KG1 (cell line): ENCODE results near the gene CD80.

Source experiments
- DNase-seq: peaks from one replicate; lab custom pipeline; 2025; lab: John Stamatoyannopoulos, UW

CD80 gene

GRCh38 chr3:119547227-119547626, 12.2 kb downstream of the CD80 start:
- DNase-seq, result no peak

- no peak for DNase-seq
Observed at GRCh38 chr3:119543147-119543546, 16.3 kb downstream of the CD80 start.

- no peak for DNase-seq
Observed at GRCh38 chr3:119542168-119542767, 17.1 kb downstream of the CD80 start.

GRCh38 chr3:119541547-119541946, 17.9 kb downstream of the CD80 start:
- no peak for DNase-seq

GRCh38 chr3:119538772-119539171, 20.6 kb downstream of the CD80 start:
- no peak for DNase-seq

GRCh38 chr3:119536757-119537156, 22.7 kb downstream of the CD80 start:
- no peak for DNase-seq

- DNase-seq, result no peak
Observed at GRCh38 chr3:119534296-119534695, 25.1 kb downstream of the CD80 start.

GRCh38 chr3:119531151-119531550, 28.3 kb downstream of the CD80 start:
- DNase-seq, result no peak

GRCh38 chr3:119530456-119530855, 29.0 kb downstream of the CD80 start:
- DNase-seq, result no peak

GRCh38 chr3:119529883-119530282, 29.5 kb downstream of the CD80 start:
- no peak for DNase-seq

GRCh38 chr3:119527714-119528113, 31.7 kb downstream of the CD80 start:
- no peak for DNase-seq

- no peak for DNase-seq
Observed at GRCh38 chr3:119524931-119525662, 34.3 kb downstream of the CD80 start.

- no peak for DNase-seq
Observed at GRCh38 chr3:119518026-119518425, 41.4 kb downstream of the CD80 start.

- no peak for DNase-seq
Observed at GRCh38 chr3:119517112-119517511, 42.3 kb downstream of the CD80 start.

GRCh38 chr3:119514637-119515036, 44.8 kb downstream of the CD80 start:
- no peak for DNase-seq

GRCh38 chr3:119510690-119511089, 48.7 kb downstream of the CD80 start:
- DNase-seq, result no peak

GRCh38 chr3:119508172-119508845, 51.1 kb downstream of the CD80 start:
- DNase-seq, result no peak

GRCh38 chr3:119507404-119507803, 52.0 kb downstream of the CD80 start:
- DNase-seq, result no peak

GRCh38 chr3:119506631-119507030, 52.8 kb downstream of the CD80 start:
- DNase-seq, result no peak

GRCh38 chr3:119500901-119501300, 58.5 kb downstream of the CD80 start:
- no peak for DNase-seq

- DNase-seq, result no peak
Observed at GRCh38 chr3:119500265-119500664, 59.1 kb downstream of the CD80 start.

- peak; percentile 98 for DNase-seq
Observed at GRCh38 chr3:119498186-119499011, 61.0 kb downstream of the CD80 start, which contains the start of gene TIMMDC1. TIMMDC1 (plus strand) TSS chr3:119498547; CDS start chr3:119498734, 187 bp downstream.
